AG08395 (cell line): ENCODE data around the gene BBC3.

Experiments
- DNase-seq: peaks from one replicate; pipeline ENCODE4 v3.0.0; 2012; ENCODE audit warnings: mixed read lengths, low spot score

The BBC3 gene

GRCh38 chr19:47230054-47230920 lies 712 bp downstream of the BBC3 start:
- DNase-seq, result peak; percentile 46

- no peak for DNase-seq
Measured at GRCh38 chr19:47229676-47230053, 1.3 kb downstream of the BBC3 start.

- DNase-seq, result no peak
Measured at GRCh38 chr19:47228937-47229675, 1.9 kb downstream of the BBC3 start.

- no peak for DNase-seq
Measured at GRCh38 chr19:47228168-47228936, 2.6 kb downstream of the BBC3 start.

GRCh38 chr19:47227352-47228167 lies 3.4 kb downstream of the BBC3 start:
- DNase-seq, result peak; percentile 86

DNA sequence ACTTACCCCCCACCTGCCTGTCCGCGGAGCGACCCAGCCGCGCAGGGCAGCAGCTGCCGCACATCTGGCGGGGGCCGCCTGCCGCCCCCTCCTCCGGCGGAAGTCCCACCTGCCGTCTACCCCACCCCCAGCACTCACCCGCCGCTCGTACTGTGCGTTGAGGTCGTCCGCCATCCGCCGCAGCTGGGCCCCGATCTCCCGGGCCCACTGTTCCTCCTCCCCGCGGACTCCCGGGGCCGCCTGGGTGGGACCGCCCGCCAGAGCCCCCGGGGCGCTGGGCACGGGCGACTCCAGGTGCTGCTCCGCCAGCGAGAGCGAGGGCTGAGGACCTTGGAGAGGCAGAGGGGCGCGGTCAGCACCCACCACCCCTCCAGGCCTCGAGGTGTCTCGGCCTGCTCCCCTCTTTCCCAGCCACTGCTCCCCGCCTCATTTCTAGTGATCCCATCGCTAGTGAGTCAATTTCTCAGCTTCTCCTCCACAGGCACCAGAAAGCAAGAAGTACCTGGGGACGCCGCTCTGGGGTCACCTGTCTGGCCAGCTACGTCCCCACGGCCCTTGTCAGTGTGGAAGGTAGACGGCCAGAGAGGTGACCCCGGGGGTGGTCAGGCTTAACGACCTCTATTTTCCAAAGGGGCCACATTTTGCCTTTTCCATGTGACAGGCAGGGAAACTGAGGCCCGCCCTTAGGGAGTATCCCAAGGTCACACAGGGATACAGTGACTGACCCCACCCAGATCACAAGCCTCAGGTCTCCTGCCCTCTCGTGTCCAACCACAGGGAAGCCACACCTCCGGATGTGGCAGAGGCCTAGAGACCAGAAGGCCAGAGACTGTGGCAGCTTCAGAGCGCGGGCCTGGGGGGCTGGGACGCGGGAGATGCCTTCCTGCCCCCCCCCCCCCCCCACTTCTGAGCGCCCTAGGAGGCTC lies 4.3 kb downstream of the BBC3 start:
- DNase-seq, result peak; percentile 71

DNA sequence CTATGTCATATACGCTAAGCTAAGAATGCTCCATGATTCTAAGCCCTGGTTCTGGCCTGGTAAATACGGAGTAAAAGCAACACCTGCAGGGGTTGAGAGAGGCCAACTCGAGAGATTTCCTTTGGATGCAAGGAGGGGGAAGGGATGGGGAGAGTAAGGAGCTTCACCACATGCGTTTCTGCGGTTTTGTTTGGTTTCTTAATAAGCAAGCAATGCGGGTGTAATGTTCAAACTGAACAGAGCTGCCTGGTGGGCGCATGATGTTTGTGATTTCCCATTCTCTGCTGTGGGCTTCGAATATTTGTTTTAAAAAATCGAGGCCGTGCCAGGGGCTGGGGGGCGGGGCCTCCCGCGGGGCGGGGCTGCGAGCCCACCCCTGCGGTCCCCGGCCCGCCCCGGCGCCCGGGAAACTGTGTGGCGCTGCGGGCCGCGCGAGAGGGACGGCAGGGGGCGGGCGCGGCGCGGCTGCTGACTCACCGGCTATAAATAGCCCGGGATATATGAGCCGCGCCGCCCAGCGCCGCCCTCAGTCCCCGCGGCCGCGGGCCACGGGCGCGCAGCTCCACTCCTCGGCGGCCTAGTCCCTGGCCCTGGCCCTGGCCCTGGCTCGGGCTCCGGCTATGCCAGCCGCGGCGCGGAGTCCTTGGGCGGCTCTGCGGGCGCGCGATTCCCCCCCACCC lies 5.1 kb downstream of the BBC3 start:
- peak; percentile 94 for DNase-seq

- no peak for DNase-seq
Measured at GRCh38 chr19:47221890-47222289, 9.1 kb downstream of the BBC3 start.

DNA sequence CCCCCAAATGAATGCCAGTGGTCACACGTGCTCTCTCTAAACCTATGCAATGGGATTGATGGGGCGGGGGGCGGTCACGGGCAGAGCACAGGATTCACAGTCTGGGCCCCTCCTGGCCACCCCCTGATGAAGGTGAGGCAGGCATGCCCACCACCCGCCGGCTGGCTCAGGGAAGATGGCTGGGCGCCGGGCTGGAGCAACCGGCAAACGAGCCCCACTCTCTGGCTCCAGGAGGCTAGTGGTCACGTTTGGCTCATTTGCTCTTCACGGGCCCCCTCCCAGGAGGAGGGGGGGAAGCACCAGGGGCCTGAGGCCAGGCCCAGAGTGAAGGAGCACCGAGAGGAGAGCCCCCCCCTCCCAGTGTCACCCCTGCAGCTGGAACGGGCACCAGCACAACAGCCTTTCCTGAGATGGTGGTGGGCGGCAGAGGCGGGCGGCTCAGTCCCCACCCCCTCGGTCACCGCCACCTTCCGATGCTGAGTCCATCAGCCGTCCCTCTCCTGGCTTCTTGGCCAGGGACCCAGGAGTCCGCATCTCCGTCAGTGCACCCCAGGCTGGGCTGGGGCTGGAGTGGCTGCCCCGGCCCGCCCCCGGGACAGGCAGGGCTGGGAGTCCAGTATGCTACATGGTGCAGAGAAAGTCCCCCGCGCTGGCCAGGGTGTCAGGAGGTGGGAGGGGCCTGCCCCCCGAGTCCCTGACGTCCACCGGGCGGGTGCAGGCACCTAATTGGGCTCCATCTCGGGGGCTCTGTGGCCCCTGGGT lies 9.7 kb downstream of the BBC3 start:
- no peak for DNase-seq

- DNase-seq, result no peak
Measured at GRCh38 chr19:47215581-47215980, 15.4 kb downstream of the BBC3 start.

- DNase-seq, result peak; percentile 81
Measured at GRCh38 chr19:47210689-47211316, 20.2 kb downstream of the BBC3 start.

GRCh38 chr19:47210180-47210490 lies 20.9 kb downstream of the BBC3 start:
- DNase-seq, result no peak

DNA sequence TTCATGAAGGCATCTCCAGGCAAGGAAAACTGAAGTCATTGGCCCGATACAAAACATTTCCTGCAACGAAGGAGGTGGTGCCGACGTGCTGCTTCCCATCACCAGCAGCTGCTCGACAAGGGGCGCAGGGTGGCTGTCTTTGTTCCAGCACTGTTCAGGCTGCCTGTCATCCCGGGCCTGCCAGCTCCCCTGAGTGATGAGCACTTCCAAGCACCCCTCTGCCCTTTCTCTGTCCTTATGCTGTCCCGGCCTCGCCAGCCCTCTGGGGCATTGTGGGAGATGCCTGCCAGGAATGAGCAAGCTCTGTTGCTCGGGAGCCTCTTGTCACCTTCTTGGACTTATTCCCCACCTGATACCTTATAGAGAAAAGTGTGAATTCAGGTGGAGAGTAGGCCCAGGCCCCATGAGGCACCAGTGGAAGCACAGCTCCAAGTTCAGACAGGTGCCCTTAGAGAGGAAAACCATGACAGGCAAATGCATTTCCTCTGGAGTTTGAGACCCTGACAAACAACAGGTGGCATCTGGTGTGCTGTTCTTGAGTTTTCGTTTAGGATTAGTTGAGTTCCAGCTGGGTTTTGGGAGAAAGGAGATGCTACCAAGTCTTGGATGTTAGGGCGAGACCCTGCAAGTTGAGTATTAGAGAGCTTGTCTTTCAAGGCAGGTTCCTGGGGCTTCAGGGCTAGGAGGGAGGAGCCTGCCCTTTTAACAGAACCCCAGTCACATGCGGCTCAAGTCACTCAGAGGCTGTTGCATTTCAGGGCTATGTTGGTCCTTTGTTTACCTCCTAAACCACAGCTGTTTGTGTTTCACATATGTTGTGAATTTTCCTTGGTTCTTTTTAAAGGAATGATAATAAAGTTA lies 21.4 kb downstream of the BBC3 start:
- DNase-seq, result no peak

GRCh38 chr19:47203254-47203653 lies 27.7 kb downstream of the BBC3 start:
- no peak for DNase-seq

GRCh38 chr19:47200530-47200929 lies 30.5 kb downstream of the BBC3 start:
- DNase-seq, result no peak

GRCh38 chr19:47197141-47197540 lies 33.9 kb downstream of the BBC3 start:
- no peak for DNase-seq

DNA sequence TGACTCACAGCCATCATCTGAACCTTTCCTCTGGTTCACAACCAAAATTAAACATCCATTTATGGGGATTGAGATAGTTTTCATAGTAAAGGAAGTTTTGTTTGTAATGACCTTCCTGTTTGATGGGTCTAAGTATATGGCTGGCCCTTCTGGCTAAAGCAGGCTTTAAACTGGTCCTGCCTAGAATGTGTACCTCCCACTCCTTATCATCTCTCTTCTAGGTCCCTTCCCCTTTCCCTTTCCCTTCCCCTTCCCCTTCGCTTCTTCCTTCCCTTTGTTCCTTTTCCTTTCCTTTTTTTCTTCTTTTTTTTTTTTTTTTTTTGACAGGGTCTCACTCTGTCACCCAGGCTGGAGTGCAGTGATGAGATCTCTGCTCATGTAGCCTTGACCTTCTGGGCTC lies 35.6 kb downstream of the BBC3 start:
- no peak for DNase-seq

DNA sequence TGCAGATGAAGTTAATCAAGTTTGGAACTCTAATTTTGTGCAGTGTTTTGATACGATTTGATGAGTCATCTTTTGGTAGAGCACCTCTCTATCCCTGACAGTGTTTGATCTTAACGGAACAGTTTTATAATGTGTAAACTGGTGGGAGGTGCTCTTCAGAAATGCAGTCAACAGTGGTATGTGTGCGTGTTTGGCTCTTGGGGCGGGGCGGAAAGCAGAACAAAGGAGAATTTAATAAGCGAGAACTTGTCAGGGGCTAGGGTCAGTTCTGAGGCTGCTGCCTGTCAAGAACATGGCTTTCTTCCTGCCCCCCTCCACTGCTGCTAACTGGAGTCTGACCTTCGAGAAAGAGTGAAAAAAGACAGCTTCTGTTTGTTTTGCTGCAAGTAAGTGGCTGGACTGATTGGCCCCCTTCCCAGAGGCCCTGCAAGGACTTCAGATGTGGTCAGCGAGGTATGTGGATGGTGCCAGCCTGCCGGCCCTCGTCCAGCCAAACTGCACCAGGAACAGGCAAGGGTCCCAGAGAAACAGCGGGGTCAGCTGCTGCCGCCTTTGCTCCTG lies 40.8 kb downstream of the BBC3 start:
- DNase-seq, result peak; percentile 73
